ENCODE results near the gene CYB5A. TPM values are rescaled to one million over a fixed set of nuclear protein-coding genes. Genes with fewer than 3 reads are reported as not detected.

The CYB5A gene
- total and polyA plus RNA-seq, 9 of the 15 experiments (the other 6 are each of a cell fraction or from before 2014, with no cell fraction given) = 11.9 to 22.6 (median 14.1) TPM

DNA sequence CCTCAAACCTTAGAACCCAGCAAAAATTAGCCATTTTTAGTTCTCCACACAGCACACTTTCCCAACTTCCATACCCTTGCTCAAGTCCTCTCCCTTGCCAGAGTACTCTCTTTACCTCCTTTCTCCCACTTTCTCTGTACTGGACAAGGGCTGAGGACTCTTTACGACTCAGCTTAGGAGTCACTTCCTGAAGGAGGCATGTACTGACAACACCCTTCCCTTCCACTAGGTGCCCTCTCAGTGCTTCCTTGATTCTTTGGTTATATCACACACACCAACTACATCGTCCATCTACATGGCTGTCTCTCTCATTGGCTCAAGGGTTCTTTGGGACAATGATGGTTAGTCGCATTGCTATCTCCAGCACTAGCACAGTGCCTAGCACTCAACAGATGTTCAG is 18.6 kb upstream of the CYB5A start:
- H3K9me3 ChIP-seq (replicated peaks; ENCODE audit: control insufficient read depth, insufficient read depth, low read depth, low read length) = no peaks in the 10 kb centered on the region
- no peak overlapping the region for H3K4me3 ChIP-seq
- in situ Hi-C loops (cut with MboI) (no loop called here), intact Hi-C loops (cut with micrococcal nuclease) (no loop called here)
- DNase-seq (ENCODE audit: extremely low read depth in 1 of 4, low spot score in 3 of 4) (no peak), FAIRE-seq (no peak), ATAC-seq (peak; percentile 63; the same call in 1 of the 3 replicates)
- H3K79me2 ChIP-seq (ENCODE audit: control insufficient read depth, insufficient read depth, low read length) = no peaks in the 10 kb centered on the region
- ChIA-PET CTCF (ENCODE audit: low intra/inter-chr PET ratio) (no interaction called here), POLR2A (no interaction called here)
- TF ChIP-seq, protein P1, sequence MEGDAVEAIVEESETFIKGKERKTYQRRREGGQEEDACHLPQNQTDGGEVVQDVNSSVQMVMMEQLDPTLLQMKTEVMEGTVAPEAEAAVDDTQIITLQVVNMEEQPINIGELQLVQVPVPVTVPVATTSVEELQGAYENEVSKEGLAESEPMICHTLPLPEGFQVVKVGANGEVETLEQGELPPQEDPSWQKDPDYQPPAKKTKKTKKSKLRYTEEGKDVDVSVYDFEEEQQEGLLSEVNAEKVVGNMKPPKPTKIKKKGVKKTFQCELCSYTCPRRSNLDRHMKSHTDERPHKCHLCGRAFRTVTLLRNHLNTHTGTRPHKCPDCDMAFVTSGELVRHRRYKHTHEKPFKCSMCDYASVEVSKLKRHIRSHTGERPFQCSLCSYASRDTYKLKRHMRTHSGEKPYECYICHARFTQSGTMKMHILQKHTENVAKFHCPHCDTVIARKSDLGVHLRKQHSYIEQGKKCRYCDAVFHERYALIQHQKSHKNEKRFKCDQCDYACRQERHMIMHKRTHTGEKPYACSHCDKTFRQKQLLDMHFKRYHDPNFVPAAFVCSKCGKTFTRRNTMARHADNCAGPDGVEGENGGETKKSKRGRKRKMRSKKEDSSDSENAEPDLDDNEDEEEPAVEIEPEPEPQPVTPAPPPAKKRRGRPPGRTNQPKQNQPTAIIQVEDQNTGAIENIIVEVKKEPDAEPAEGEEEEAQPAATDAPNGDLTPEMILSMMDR (IDR thresholded peaks at IDR 0.05 in 2 of 3, conservative IDR thresholded peaks at IDR 0.05 in 1 of 3; ENCODE audit: insufficient read depth in 2 of 3, low read depth in 1 of 3, low read length in 3 of 3) = 0 out of 6 replicates have a peak, but pooled peaks of 1 of the 3 experiments have one; percentile 10
- no peak for TF ChIP-seq NR2F6 (CRISPR knock-in tag; IDR thresholded peaks at IDR 0.05)
- 0 out of 4 replicates have a peak, but pooled peaks of 1 of the 2 experiments have one; percentile 17 for TF ChIP-seq RAD21 (CRISPR knock-in tag; conservative IDR thresholded peaks at IDR 0.05 in 1 of 2, IDR thresholded peaks at IDR 0.05 in 1 of 2)
- BruUV-seq (replicated peaks) = no TSS peak
- H3K9me1 ChIP-seq (ENCODE audit: control insufficient read depth, insufficient read depth, low read length) = no peaks in the 10 kb centered on the region
- no peaks in the 10 kb centered on the region for H3K4me1 ChIP-seq (replicated peaks in 1 of 2; ENCODE audit: control insufficient read depth in 2 of 2, insufficient read depth in 2 of 2, low read length in 2 of 2)
- WGBS (ENCODE audit: insufficient coverage, low coverage, missing lambda C conversion rate) = 30% methylated on average over 3 of the region's 3 CpGs
- no peak overlapping the region for H3K9ac ChIP-seq (ENCODE audit: insufficient read depth in 1 of 2, low read depth in 2 of 2, low read length in 2 of 2)
- no peaks in the 10 kb centered on the region for H3K36me3 ChIP-seq (ENCODE audit: control insufficient read depth, insufficient read depth, low read length)
- H3K4me2 ChIP-seq (ENCODE audit: insufficient read depth, low read length) = no peak overlapping the region
- no peak overlapping the region for H2AFZ ChIP-seq (ENCODE audit: low read depth, low read length)
- H3K27me3 ChIP-seq (ENCODE audit: control insufficient read depth in 2 of 2, insufficient read depth in 2 of 2, low read length in 2 of 2) = no peaks in the 10 kb centered on the region
- H3K27ac ChIP-seq (ENCODE audit: extremely low read depth, low read depth, low read length) = no peak overlapping the region
- H4K20me1 ChIP-seq (replicated peaks; ENCODE audit: control insufficient read depth, insufficient read depth, low read length) = no peaks in the 10 kb centered on the region

DNA sequence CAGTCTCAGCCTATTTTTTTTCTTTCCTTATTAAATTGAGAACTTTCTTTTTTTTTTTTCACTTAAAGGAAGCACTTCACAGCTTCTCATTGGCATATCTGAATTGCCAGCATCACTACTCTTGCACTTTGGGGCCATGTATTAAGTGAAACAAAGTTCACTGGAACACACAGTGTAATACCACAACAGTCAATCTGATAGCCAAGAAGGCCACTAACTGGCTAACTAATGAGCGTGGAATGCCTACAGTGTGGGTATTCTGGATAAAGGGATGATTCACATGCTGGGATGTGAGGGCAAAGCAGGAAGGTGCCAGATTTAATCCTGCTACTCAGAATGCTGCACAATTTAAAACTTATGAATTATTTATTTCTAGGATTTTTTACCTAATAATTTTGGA is 12.2 kb upstream of the CYB5A start:
- Histone ChIP-seq H3K9me3 (replicated peaks; ENCODE audit: control insufficient read depth, insufficient read depth, low read depth, low read length) (no peaks in the 10 kb centered on the region), H3K79me2 (ENCODE audit: control insufficient read depth, insufficient read depth, low read length) (no peaks in the 10 kb centered on the region), H3K27ac (ENCODE audit: extremely low read depth, low read depth, low read length) (no peak overlapping the region), H3K36me3 (ENCODE audit: control insufficient read depth, insufficient read depth, low read length) (no peaks in the 10 kb centered on the region), H3K9me1 (ENCODE audit: control insufficient read depth, insufficient read depth, low read length) (no peaks in the 10 kb centered on the region), H3K27me3 (ENCODE audit: control insufficient read depth in 2 of 2, insufficient read depth in 2 of 2, low read length in 2 of 2) (no peaks in the 10 kb centered on the region), H4K20me1 (replicated peaks; ENCODE audit: control insufficient read depth, insufficient read depth, low read length) (no peaks in the 10 kb centered on the region), H3K4me3 (no peak overlapping the region), H3K4me2 (ENCODE audit: insufficient read depth, low read length) (no peak overlapping the region), H3K9ac (ENCODE audit: insufficient read depth in 1 of 2, low read depth in 2 of 2, low read length in 2 of 2) (no peak overlapping the region), H2AFZ (ENCODE audit: low read depth, low read length) (no peak overlapping the region), H3K4me1 (replicated peaks in 1 of 2; ENCODE audit: control insufficient read depth in 2 of 2, insufficient read depth in 2 of 2, low read length in 2 of 2) (no peaks in the 10 kb centered on the region)
- no CpG with 5 or more reads among the region's 1 CpG for WGBS (ENCODE audit: insufficient coverage, low coverage, missing lambda C conversion rate)
- no peak for DNase-seq (ENCODE audit: extremely low read depth in 1 of 4, low spot score in 3 of 4)
- CTCF ChIA-PET (ENCODE audit: low intra/inter-chr PET ratio) = no interaction called here
- no peak for ATAC-seq
- no peak for FAIRE-seq
- no peak for TF ChIP-seq CBX2 (IDR thresholded peaks at IDR 0.05; ENCODE audit: insufficient read depth, low read length, poor library complexity, severe bottlenecking)
- TF ChIP-seq, protein P2, sequence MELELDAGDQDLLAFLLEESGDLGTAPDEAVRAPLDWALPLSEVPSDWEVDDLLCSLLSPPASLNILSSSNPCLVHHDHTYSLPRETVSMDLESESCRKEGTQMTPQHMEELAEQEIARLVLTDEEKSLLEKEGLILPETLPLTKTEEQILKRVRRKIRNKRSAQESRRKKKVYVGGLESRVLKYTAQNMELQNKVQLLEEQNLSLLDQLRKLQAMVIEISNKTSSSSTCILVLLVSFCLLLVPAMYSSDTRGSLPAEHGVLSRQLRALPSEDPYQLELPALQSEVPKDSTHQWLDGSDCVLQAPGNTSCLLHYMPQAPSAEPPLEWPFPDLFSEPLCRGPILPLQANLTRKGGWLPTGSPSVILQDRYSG (tag; conservative IDR thresholded peaks at IDR 0.05; ENCODE audit: low read depth) = no peak
- TF ChIP-seq, protein P3, sequence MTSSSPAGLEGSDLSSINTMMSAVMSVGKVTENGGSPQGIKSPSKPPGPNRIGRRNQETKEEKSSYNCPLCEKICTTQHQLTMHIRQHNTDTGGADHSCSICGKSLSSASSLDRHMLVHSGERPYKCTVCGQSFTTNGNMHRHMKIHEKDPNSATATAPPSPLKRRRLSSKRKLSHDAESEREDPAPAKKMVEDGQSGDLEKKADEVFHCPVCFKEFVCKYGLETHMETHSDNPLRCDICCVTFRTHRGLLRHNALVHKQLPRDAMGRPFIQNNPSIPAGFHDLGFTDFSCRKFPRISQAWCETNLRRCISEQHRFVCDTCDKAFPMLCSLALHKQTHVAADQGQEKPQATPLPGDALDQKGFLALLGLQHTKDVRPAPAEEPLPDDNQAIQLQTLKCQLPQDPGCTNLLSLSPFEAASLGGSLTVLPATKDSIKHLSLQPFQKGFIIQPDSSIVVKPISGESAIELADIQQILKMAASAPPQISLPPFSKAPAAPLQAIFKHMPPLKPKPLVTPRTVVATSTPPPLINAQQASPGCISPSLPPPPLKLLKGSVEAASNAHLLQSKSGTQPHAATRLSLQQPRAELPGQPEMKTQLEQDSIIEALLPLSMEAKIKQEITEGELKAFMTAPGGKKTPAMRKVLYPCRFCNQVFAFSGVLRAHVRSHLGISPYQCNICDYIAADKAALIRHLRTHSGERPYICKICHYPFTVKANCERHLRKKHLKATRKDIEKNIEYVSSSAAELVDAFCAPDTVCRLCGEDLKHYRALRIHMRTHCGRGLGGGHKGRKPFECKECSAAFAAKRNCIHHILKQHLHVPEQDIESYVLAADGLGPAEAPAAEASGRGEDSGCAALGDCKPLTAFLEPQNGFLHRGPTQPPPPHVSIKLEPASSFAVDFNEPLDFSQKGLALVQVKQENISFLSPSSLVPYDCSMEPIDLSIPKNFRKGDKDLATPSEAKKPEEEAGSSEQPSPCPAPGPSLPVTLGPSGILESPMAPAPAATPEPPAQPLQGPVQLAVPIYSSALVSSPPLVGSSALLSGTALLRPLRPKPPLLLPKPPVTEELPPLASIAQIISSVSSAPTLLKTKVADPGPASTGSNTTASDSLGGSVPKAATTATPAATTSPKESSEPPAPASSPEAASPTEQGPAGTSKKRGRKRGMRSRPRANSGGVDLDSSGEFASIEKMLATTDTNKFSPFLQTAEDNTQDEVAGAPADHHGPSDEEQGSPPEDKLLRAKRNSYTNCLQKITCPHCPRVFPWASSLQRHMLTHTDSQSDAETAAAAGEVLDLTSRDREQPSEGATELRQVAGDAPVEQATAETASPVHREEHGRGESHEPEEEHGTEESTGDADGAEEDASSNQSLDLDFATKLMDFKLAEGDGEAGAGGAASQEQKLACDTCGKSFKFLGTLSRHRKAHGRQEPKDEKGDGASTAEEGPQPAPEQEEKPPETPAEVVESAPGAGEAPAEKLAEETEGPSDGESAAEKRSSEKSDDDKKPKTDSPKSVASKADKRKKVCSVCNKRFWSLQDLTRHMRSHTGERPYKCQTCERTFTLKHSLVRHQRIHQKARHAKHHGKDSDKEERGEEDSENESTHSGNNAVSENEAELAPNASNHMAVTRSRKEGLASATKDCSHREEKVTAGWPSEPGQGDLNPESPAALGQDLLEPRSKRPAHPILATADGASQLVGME (CRISPR knock-in tag; IDR thresholded peaks at IDR 0.05) = no peak
- intact Hi-C loops (cut with micrococcal nuclease) = no loop called here
- in situ Hi-C loops (cut with MboI) = no loop called here
- no TSS peak for BruUV-seq (replicated peaks)
- POLR2A ChIA-PET = no interaction called here
